H1 (cell line): Measurements from ENCODE around the gene SKAP1. TPM values are rescaled to one million over a fixed set of nuclear protein-coding genes. Genes with fewer than 3 reads are reported as not detected.

Source experiments
- RAD21 ChIP-seq, 2 experiments: IDR thresholded peaks in 1 of 2; conservative IDR thresholded peaks in 1 of 2; 2 replicates each; pipeline ENCODE4 v1.6.1; 2011; ENCODE audit warnings: low read depth in 2 of 2, low read length in 2 of 2, improper control_type of control experiment in 1 of 2, inconsistent platforms in 1 of 2, mild to moderate bottlenecking in 1 of 2, moderate library complexity in 1 of 2
- polyA plus RNA-seq, 7 experiments: library from polyadenylated mRNA; depleted of rRNA in 3 of 7; stranded (reverse) in 5 of 7; unstranded in 2 of 7; fragments of >200 nt in 5 of 7; fragments of 200-250 nt in 2 of 7; gene quantifications; 1 replicate in 5 of 7; 2 replicates in 1 of 7; 4 replicates in 1 of 7; pipeline versions ENCODE4 v1.2.1 to v1.2.3, GENCODE V29; 2011 to 2013; ENCODE audit warnings: missing spikeins in 2 of 7, mixed read lengths in 2 of 7
- total RNA-seq: library from RNA; stranded (reverse); fragmentation: NEBNext Ultra II Directional; extraction: Animal tissue kit (Norgen Biotek cat#: 25700); gene quantifications from 2 replicates; pipeline ENCODE4 v1.2.1, GENCODE V29; 2021
- TF ChIP-seq, protein P1 (sequence below): IDR thresholded peaks from 2 replicates; pipeline ENCODE4 v1.6.1; 2011; ENCODE audit warnings: low read depth, mild to moderate bottlenecking, low read length; ENCODE audit not compliant: insufficient read depth
- TF ChIP-seq, protein P2 (sequence below), 3 experiments: IDR thresholded peaks; 1 replicate in 2 of 3; 2 replicates in 1 of 3; pipeline versions ENCODE4 v1.5.1 to v1.6.1; 2011; ENCODE audit warnings: low read length in 3 of 3, mild to moderate bottlenecking in 3 of 3, inconsistent platforms in 2 of 3, low read depth in 1 of 3, moderate library complexity in 1 of 3; ENCODE audit not compliant: insufficient read depth in 1 of 3; ENCODE audit errors: control extremely low read depth in 1 of 3
- TF ChIP-seq, protein P3 (sequence below): IDR thresholded peaks from 2 replicates; pipeline ENCODE4 v1.6.1; 2012; ENCODE audit warnings: low read length, inconsistent platforms
- TF ChIP-seq, protein P4 (sequence below): IDR thresholded peaks from 2 replicates; pipeline ENCODE4 v1.6.1; 2012; ENCODE audit warnings: inconsistent platforms

The SKAP1 gene
- total and polyA plus RNA-seq, 2 of the 8 experiments (the other 6 are each of a cell fraction or from before 2014, with no cell fraction given), result not detected

DNA sequence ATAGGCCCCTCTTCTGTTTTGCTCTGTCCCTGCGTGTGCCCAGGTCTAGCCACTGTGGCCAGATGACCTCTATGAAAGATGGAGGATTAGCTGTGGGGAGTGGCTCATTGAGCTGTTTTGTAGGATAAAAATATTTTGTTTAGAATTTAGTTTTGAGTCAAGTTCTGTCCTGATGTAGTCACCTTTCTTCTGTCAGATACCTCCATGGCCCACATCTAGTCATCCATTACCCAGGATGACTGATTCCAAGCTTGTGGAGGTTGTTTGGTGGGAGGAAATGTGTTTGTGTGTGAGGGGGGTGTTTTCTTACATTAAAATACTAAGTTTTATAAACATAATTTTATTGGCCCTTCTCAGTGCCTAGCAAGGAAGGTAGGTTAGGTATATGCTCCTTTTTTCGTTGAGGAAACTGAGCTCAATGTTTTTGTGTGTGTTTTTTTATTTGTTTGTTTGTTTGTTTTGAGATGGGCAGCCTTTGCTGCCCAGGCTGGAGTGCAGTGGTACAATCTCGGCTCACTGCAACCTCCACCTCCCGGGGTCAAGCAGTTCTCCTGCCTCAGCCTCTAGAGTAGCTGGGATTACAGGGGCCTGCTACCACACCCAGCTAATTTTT, 306.1 kb downstream of the SKAP1 start (continued):
- TF ChIP-seq, protein P1, sequence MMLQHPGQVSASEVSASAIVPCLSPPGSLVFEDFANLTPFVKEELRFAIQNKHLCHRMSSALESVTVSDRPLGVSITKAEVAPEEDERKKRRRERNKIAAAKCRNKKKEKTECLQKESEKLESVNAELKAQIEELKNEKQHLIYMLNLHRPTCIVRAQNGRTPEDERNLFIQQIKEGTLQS, result no peak
- TF ChIP-seq, protein P2, sequence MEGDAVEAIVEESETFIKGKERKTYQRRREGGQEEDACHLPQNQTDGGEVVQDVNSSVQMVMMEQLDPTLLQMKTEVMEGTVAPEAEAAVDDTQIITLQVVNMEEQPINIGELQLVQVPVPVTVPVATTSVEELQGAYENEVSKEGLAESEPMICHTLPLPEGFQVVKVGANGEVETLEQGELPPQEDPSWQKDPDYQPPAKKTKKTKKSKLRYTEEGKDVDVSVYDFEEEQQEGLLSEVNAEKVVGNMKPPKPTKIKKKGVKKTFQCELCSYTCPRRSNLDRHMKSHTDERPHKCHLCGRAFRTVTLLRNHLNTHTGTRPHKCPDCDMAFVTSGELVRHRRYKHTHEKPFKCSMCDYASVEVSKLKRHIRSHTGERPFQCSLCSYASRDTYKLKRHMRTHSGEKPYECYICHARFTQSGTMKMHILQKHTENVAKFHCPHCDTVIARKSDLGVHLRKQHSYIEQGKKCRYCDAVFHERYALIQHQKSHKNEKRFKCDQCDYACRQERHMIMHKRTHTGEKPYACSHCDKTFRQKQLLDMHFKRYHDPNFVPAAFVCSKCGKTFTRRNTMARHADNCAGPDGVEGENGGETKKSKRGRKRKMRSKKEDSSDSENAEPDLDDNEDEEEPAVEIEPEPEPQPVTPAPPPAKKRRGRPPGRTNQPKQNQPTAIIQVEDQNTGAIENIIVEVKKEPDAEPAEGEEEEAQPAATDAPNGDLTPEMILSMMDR (IDR thresholded peaks at IDR 0.05; ENCODE audit: control extremely low read depth in 1 of 3, insufficient read depth in 1 of 3, low read depth in 1 of 3, low read length in 3 of 3), result no peak
- TF ChIP-seq, protein P3, sequence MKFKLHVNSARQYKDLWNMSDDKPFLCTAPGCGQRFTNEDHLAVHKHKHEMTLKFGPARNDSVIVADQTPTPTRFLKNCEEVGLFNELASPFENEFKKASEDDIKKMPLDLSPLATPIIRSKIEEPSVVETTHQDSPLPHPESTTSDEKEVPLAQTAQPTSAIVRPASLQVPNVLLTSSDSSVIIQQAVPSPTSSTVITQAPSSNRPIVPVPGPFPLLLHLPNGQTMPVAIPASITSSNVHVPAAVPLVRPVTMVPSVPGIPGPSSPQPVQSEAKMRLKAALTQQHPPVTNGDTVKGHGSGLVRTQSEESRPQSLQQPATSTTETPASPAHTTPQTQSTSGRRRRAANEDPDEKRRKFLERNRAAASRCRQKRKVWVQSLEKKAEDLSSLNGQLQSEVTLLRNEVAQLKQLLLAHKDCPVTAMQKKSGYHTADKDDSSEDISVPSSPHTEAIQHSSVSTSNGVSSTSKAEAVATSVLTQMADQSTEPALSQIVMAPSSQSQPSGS, result no peak
- TF ChIP-seq RAD21 (IDR thresholded peaks at IDR 0.05 in 1 of 2, conservative IDR thresholded peaks at IDR 0.05 in 1 of 2; ENCODE audit: low read depth in 2 of 2, low read length in 2 of 2), result no peak
- TF ChIP-seq, protein P4, sequence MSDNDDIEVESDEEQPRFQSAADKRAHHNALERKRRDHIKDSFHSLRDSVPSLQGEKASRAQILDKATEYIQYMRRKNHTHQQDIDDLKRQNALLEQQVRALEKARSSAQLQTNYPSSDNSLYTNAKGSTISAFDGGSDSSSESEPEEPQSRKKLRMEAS, result no peak
